IPS-15b (cell line): ENCODE data around the gene ARHGEF28.

Experiments
- H3K27me3 ChIP-seq: one replicate; pipeline ENCODE4 v1.6.1; 2013; ENCODE audit warnings: low read length; ENCODE audit not compliant: control insufficient read depth, insufficient read depth
- H3K36me3 ChIP-seq: one replicate; pipeline ENCODE4 v1.6.1; 2013; ENCODE audit warnings: low read length; ENCODE audit not compliant: control insufficient read depth, insufficient read depth
- H3K4me1 ChIP-seq: one replicate; pipeline ENCODE4 v1.6.1; 2013; ENCODE audit warnings: mild to moderate bottlenecking, low read length; ENCODE audit not compliant: control insufficient read depth, insufficient read depth
- H3K4me3 ChIP-seq: one replicate; pipeline ENCODE4 v1.5.1; 2013; ENCODE audit warnings: low read depth, low read length
- H3K9ac ChIP-seq: one replicate; pipeline ENCODE4 v1.6.1; 2013; ENCODE audit warnings: low read depth, mild to moderate bottlenecking, low read length
- H3K9me3 ChIP-seq: one replicate; pipeline ENCODE4 v1.6.1; 2013; ENCODE audit warnings: mild to moderate bottlenecking, low read length; ENCODE audit not compliant: control insufficient read depth, insufficient read depth

Gene ARHGEF28

GRCh38 chr5:73969195-73970036, 343.4 kb downstream of the ARHGEF28 start:
- H3K9me3 ChIP-seq: no peaks in the 10 kb centered on the region
- H3K36me3 ChIP-seq: no peaks in the 10 kb centered on the region
- H3K4me1 ChIP-seq: no peaks in the 10 kb centered on the region
- H3K27me3 ChIP-seq: no peaks in the 10 kb centered on the region
- H3K4me3 ChIP-seq: no peak overlapping the region
- no peak overlapping the region for H3K9ac ChIP-seq

GRCh38 chr5:73971326-73971725, 345.3 kb downstream of the ARHGEF28 start:
- no peaks in the 10 kb centered on the region for H3K27me3 ChIP-seq
- no peaks in the 10 kb centered on the region for H3K4me1 ChIP-seq
- no peak overlapping the region for H3K9ac ChIP-seq
- H3K4me3 ChIP-seq: no peak overlapping the region
- no peaks in the 10 kb centered on the region for H3K36me3 ChIP-seq
- H3K9me3 ChIP-seq: no peaks in the 10 kb centered on the region

GRCh38 chr5:73973135-73973534, 347.1 kb downstream of the ARHGEF28 start:
- H3K4me1 ChIP-seq: no peaks in the 10 kb centered on the region
- no peaks in the 10 kb centered on the region for H3K9me3 ChIP-seq
- H3K4me3 ChIP-seq: no peak overlapping the region
- H3K9ac ChIP-seq: no peak overlapping the region
- H3K36me3 ChIP-seq: no peaks in the 10 kb centered on the region
- H3K27me3 ChIP-seq: no peaks in the 10 kb centered on the region

GRCh38 chr5:73974871-73975360, 348.9 kb downstream of the ARHGEF28 start:
- no peaks in the 10 kb centered on the region for H3K27me3 ChIP-seq
- H3K36me3 ChIP-seq: no peaks in the 10 kb centered on the region
- no peaks in the 10 kb centered on the region for H3K9me3 ChIP-seq
- no peak overlapping the region for H3K4me3 ChIP-seq
- H3K4me1 ChIP-seq: no peaks in the 10 kb centered on the region
- no peak overlapping the region for H3K9ac ChIP-seq

GRCh38 chr5:73975845-73976244, 349.8 kb downstream of the ARHGEF28 start:
- H3K36me3 ChIP-seq: no peaks in the 10 kb centered on the region
- H3K9me3 ChIP-seq: no peaks in the 10 kb centered on the region
- H3K4me1 ChIP-seq: no peaks in the 10 kb centered on the region
- H3K27me3 ChIP-seq: no peaks in the 10 kb centered on the region
- H3K9ac ChIP-seq: no peak overlapping the region
- no peak overlapping the region for H3K4me3 ChIP-seq

GRCh38 chr5:73977146-73977545, 351.1 kb downstream of the ARHGEF28 start:
- Histone ChIP-seq H3K4me1 (no peaks in the 10 kb centered on the region), H3K27me3 (no peaks in the 10 kb centered on the region), H3K9me3 (no peaks in the 10 kb centered on the region), H3K36me3 (no peaks in the 10 kb centered on the region), H3K9ac (no peak overlapping the region), H3K4me3 (no peak overlapping the region)

- Histone ChIP-seq H3K9me3 (no peaks in the 10 kb centered on the region), H3K9ac (no peak overlapping the region), H3K4me3 (no peak overlapping the region), H3K4me1 (no peaks in the 10 kb centered on the region), H3K36me3 (no peaks in the 10 kb centered on the region), H3K27me3 (no peaks in the 10 kb centered on the region)
Observed at GRCh38 chr5:73979321-73979720, 353.3 kb downstream of the ARHGEF28 start.

GRCh38 chr5:73981704-73982103, 355.7 kb downstream of the ARHGEF28 start:
- no peaks in the 10 kb centered on the region for H3K4me1 ChIP-seq
- H3K9ac ChIP-seq: no peak overlapping the region
- no peak overlapping the region for H3K4me3 ChIP-seq
- no peaks in the 10 kb centered on the region for H3K9me3 ChIP-seq
- no peaks in the 10 kb centered on the region for H3K36me3 ChIP-seq
- no peaks in the 10 kb centered on the region for H3K27me3 ChIP-seq

- H3K4me1 ChIP-seq: no peaks in the 10 kb centered on the region
- H3K27me3 ChIP-seq: no peaks in the 10 kb centered on the region
- no peak overlapping the region for H3K9ac ChIP-seq
- H3K9me3 ChIP-seq: no peaks in the 10 kb centered on the region
- no peaks in the 10 kb centered on the region for H3K36me3 ChIP-seq
- no peak overlapping the region for H3K4me3 ChIP-seq
Observed at GRCh38 chr5:73983644-73984043, 357.6 kb downstream of the ARHGEF28 start.

- no peaks in the 10 kb centered on the region for H3K9me3 ChIP-seq
- H3K9ac ChIP-seq: no peak overlapping the region
- no peaks in the 10 kb centered on the region for H3K36me3 ChIP-seq
- H3K4me3 ChIP-seq: no peak overlapping the region
- no peaks in the 10 kb centered on the region for H3K27me3 ChIP-seq
- no peaks in the 10 kb centered on the region for H3K4me1 ChIP-seq
Observed at GRCh38 chr5:73985145-73985544, 359.1 kb downstream of the ARHGEF28 start.

GRCh38 chr5:73986729-73987128, 360.7 kb downstream of the ARHGEF28 start:
- H3K27me3 ChIP-seq: no peaks in the 10 kb centered on the region
- no peak overlapping the region for H3K4me3 ChIP-seq
- no peaks in the 10 kb centered on the region for H3K4me1 ChIP-seq
- no peak overlapping the region for H3K9ac ChIP-seq
- no peaks in the 10 kb centered on the region for H3K36me3 ChIP-seq
- no peaks in the 10 kb centered on the region for H3K9me3 ChIP-seq

GRCh38 chr5:73987915-73988314, 361.9 kb downstream of the ARHGEF28 start:
- no peaks in the 10 kb centered on the region for H3K36me3 ChIP-seq
- H3K4me1 ChIP-seq: no peaks in the 10 kb centered on the region
- no peaks in the 10 kb centered on the region for H3K27me3 ChIP-seq
- no peak overlapping the region for H3K9ac ChIP-seq
- no peaks in the 10 kb centered on the region for H3K9me3 ChIP-seq
- H3K4me3 ChIP-seq: no peak overlapping the region
